GM21825 (cell line): ENCODE results near the gene AGAP1.

Experiments used
- ATAC-seq: cut with Tn5 transposase; IDR thresholded peaks from one replicate; pipeline ENCODE4 v1.9.1; 2021; ENCODE audit warnings: mild to moderate bottlenecking, moderate library complexity; ENCODE audit not compliant: unreplicated experiment

AGAP1 gene

GRCh38 chr2:235970204-235971040, 476.6 kb downstream of the AGAP1 start:
- no peak for ATAC-seq

GRCh38 chr2:235976516-235976915, 482.7 kb downstream of the AGAP1 start:
- ATAC-seq = no peak

- ATAC-seq = no peak
These were observed 483.1 kb downstream of the AGAP1 start for GRCh38 chr2:235976956-235977355.

GRCh38 chr2:235977445-235977844, 483.6 kb downstream of the AGAP1 start:
- no peak for ATAC-seq

- no peak for ATAC-seq
These were observed 484.2 kb downstream of the AGAP1 start for GRCh38 chr2:235978022-235978421.

DNA sequence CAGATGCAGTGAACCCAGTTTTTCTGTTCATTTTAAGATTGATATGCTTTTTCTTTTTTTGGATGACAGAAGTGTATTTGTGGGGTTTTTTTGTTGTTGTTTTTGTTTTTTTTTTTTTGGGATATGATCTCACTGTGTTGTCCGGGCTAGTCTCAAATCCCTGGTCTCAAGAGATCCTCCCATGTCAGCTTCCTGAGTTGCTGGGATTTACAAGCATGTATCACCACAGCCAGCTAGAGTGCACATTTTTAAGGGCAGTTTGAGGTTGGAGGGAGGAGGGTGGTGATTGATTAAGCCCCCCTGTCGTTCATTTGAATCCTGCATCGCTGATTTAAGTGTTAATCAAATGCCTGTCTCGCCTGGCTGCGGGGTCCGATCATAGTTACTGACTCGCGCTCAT, 485.2 kb downstream of the AGAP1 start:
- no peak for ATAC-seq

DNA sequence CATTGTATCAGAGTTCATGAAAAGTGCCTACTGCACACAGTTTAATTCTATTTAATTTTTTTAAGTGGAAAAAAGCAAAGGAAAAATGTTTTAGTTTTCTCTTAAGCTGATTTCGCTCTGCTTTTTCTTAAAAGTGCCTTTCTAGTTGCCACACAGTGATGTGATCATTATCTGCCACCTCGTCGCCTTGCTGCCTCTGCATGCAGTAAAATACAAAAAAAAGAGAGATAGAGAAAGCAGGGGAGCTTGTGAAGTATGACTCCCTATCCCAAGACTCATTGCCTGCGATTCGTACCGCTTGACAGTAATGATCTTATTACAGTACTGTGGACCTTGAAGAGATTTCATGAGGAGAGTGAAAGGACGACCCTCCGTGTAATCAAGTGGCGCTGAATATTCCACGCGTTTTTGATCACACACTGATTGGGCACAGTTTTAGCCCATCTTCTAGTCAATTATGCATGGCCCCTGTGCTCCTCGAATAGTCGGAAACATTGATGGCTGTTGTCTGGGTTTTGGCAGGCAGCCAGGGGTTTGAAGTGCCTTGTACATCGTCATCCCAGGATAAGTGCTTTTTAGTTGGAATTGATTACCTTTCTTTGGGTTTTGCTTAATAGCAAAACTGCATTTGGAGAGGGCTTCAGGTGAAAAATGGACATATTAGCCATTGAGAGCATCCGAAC, 486.1 kb downstream of the AGAP1 start:
- no peak for ATAC-seq

GRCh38 chr2:235981631-235982030, 487.8 kb downstream of the AGAP1 start:
- no peak for ATAC-seq

GRCh38 chr2:235983016-235983415, 489.2 kb downstream of the AGAP1 start:
- no peak for ATAC-seq

GRCh38 chr2:235984552-235984951, 490.7 kb downstream of the AGAP1 start:
- no peak for ATAC-seq

GRCh38 chr2:235986361-235986760, 492.5 kb downstream of the AGAP1 start:
- no peak for ATAC-seq

- no peak for ATAC-seq
These were observed 494.6 kb downstream of the AGAP1 start for GRCh38 chr2:235988271-235989015.

- no peak for ATAC-seq
These were observed 495.7 kb downstream of the AGAP1 start for GRCh38 chr2:235989591-235989990.

GRCh38 chr2:235990344-235990743, 496.5 kb downstream of the AGAP1 start:
- no peak for ATAC-seq

DNA sequence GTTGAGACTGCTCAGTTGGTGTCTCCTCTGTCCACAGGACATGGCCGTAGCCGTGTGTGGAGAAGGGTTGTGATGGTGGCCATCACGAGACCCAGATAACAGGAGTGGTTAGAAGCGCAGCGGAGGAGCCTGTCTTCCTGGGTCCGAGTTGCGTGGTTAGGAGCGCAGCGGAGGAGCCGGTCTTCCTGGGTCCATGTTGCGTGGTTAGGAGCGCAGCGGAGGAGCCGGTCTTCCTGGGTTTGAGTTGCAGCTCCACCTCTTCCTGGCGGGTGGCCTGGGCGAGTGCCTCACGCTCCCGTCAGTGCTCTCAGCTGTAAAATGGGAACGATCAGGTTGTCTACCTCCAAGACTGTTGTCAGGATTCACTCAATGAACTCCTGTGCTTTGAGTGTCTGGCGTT, 498.2 kb downstream of the AGAP1 start:
- ATAC-seq = no peak

DNA sequence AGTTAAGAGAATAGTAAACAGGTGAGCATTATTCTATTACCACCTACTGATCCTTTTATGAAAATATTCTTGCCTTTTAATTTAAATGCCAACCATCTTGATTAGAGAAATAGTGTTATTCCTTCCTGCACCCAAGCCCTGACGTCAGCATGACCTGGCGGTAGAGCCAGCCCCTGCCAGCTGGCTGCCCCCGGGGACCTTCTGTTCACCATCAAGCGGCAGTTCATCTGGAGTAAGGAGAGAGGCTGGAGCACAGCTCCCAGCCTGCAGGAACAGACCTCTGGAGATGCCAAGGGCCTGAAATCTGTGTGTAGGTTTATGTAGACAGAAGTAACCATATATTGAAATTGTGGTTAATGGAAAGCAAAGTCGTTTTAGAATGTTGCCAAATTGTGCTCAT, 502.6 kb downstream of the AGAP1 start:
- no peak for ATAC-seq

- no peak for ATAC-seq
These were observed 505.2 kb downstream of the AGAP1 start for GRCh38 chr2:235999011-235999410.

DNA sequence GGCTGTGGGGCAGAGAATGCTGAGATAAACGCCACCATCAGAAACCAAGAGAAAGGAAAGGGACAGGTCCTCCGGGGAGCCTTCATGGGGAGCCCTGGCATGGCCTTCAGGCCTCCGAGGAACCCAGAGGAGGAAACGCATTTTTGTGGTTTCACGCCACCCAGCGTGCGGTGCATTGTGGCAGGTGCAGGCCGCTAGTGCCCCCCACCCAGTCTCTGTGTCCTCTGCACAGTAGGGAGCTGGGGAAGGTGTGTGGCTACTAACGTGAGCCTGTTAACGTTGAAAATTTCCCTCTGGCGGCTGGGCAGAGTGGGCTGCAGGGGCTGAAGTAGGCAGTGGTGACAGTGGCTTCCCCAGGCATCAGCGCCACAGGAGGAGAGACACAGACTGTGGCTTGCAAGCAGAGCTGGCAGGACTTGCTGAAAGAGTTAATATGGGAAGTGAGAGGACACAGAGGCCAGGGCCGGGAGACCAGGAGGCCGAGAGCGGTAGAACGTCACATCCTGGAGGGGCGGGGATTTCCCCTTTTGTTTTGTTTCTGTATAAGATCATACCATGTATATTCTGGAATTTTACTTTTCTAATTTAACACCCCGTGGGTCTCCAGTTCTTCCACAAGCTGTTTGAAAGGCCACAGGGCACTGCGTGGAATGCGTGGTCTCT, 507.5 kb downstream of the AGAP1 start:
- ATAC-seq = no peak

- ATAC-seq = no peak
These were observed 508.0 kb downstream of the AGAP1 start for GRCh38 chr2:236001854-236002253.

GRCh38 chr2:236008006-236008405, 514.2 kb downstream of the AGAP1 start:
- ATAC-seq = no peak

DNA sequence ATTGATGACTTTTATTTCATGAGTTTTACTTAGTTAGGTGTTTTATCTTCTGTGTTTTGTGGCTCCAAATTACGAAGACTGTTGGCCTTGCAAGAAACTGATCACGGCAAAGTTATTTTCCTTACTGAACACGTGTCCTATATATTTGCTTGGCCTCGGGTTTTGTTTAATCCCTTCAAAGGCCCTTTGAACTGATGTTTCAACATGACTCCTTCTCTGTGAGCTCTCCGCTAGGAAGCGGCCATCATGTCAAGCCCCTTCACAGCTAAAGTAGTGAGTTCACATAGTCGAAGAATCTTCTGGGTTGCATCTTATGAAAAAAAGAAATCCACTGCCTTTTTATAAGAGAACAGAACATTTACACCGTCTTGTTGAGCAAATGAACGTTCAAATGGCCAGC, 515.0 kb downstream of the AGAP1 start:
- no peak for ATAC-seq
